ENCODE results near the gene PTPRN. TPM values are rescaled to one million over a fixed set of nuclear protein-coding genes. Genes with fewer than 3 reads are reported as not detected.

The PTPRN gene
- total RNA-seq, 2 experiments from 2014 or later: not detected

DNA sequence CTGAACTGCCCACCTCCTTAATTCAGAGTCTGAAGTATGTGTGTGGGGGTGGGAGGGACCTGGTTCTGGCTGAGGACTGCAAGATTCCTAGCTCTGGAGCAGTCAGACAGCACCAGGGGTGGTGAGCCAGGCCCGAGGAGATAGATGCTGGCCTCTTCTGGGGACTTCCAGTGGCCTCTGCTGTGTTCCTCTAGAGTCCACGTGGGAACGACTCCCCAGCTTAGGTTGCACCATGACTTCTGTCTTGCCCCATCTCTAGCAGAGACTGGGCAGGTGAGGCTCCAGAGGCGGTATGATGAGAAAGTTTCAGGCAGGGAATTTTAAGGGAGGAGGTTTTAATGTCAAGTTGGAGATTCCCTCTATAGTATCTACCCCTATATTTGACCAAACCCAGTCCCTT, 45.4 kb upstream of the PTPRN start:
- ChIA-PET POLR2A (no interaction called here), CTCF (no interaction called here)
- Histone ChIP-seq H3K27me3 (ENCODE audit: control insufficient read depth in 1 of 2, insufficient read depth in 2 of 2, low read length in 2 of 2) (peaks cover 29 to 48% of the 10 kb centered on the region in 2 experiments), H3K9me3 (ENCODE audit: control insufficient read depth in 1 of 2, insufficient read depth in 1 of 2, low read length in 2 of 2) (peaks cover 0 to 8% of the 10 kb centered on the region in 2 experiments), H3K4me3 (ENCODE audit: low read length) (no peak overlapping the region), H3K36me3 (ENCODE audit: insufficient read depth, low read length) (no peaks in the 10 kb centered on the region), H3K4me1 (ENCODE audit: insufficient read depth, low read length) (peaks cover 14% of the 10 kb centered on the region), H3K27ac (ENCODE audit: low read depth in 1 of 2, low read length in 2 of 2) (no peak overlapping the region)
- TF ChIP-seq, protein P1, sequence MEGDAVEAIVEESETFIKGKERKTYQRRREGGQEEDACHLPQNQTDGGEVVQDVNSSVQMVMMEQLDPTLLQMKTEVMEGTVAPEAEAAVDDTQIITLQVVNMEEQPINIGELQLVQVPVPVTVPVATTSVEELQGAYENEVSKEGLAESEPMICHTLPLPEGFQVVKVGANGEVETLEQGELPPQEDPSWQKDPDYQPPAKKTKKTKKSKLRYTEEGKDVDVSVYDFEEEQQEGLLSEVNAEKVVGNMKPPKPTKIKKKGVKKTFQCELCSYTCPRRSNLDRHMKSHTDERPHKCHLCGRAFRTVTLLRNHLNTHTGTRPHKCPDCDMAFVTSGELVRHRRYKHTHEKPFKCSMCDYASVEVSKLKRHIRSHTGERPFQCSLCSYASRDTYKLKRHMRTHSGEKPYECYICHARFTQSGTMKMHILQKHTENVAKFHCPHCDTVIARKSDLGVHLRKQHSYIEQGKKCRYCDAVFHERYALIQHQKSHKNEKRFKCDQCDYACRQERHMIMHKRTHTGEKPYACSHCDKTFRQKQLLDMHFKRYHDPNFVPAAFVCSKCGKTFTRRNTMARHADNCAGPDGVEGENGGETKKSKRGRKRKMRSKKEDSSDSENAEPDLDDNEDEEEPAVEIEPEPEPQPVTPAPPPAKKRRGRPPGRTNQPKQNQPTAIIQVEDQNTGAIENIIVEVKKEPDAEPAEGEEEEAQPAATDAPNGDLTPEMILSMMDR (IDR thresholded peaks at IDR 0.05): no peak
- DNase-seq (no peak), ATAC-seq (ENCODE audit: poor library complexity) (no peak)
- no peaks in the 10 kb centered on the region for H3K9me3 Mint-ChIP-seq
- intact Hi-C loops (cut with DNase I, micrococcal nuclease): loop anchor here in 1 of 2 experiments (10.0 kb wide), 1 partner anchor 300 kb away; no protein-coding TSS in a partner anchor
- H3K27ac Mint-ChIP-seq: no peak overlapping the region
- peaks cover 82% of the 10 kb centered on the region for H3K27me3 Mint-ChIP-seq
- H3K4me3 Mint-ChIP-seq: no peak overlapping the region
- no peaks in the 10 kb centered on the region for H3K36me3 Mint-ChIP-seq (ENCODE audit: low read depth)
- no peaks in the 10 kb centered on the region for H3K4me1 Mint-ChIP-seq (ENCODE audit: low read depth)

DNA sequence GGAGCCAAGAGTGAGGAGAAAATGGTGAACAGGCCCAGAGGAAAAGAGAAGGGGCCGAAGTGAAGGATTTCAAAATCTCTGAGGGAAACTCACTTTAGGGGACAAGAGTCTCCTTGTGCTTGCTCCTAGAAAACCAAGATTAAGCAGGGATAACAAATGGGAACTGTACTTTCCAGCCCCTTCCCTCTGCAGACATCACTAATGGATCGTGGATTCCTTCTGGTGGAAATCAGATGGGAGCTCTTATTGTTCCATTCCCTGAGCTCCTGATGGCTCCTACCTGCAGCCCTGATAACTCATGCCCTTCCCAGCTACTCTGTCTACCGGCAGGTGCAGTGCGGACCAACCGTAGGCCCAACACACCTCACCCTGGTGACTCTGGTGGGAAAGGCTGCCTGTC, 43.9 kb upstream of the PTPRN start:
- Histone ChIP-seq H3K36me3 (ENCODE audit: insufficient read depth, low read length) (no peaks in the 10 kb centered on the region), H3K4me3 (ENCODE audit: low read length) (no peak overlapping the region), H3K27me3 (ENCODE audit: control insufficient read depth in 1 of 2, insufficient read depth in 2 of 2, low read length in 2 of 2) (peaks cover 18 to 33% of the 10 kb centered on the region in 2 experiments), H3K27ac (ENCODE audit: low read depth in 1 of 2, low read length in 2 of 2) (no peak overlapping the region), H3K9me3 (ENCODE audit: control insufficient read depth in 1 of 2, insufficient read depth in 1 of 2, low read length in 2 of 2) (peaks cover 0 to 3% of the 10 kb centered on the region in 2 experiments), H3K4me1 (ENCODE audit: insufficient read depth, low read length) (peaks cover 8% of the 10 kb centered on the region)
- Mint-ChIP-seq H3K4me1 (ENCODE audit: low read depth) (no peaks in the 10 kb centered on the region), H3K4me3 (no peak overlapping the region), H3K9me3 (no peaks in the 10 kb centered on the region), H3K36me3 (ENCODE audit: low read depth) (no peaks in the 10 kb centered on the region), H3K27ac (no peak overlapping the region), H3K27me3 (peaks cover 87% of the 10 kb centered on the region)
- intact Hi-C loops (cut with DNase I, micrococcal nuclease): loop anchor here (2.0 to 10.0 kb wide), 3 partner anchors 32 to 298 kb away; partner anchors contain the start of gene NHEJ1 (in 1 of the 2)
- DNase-seq (no peak), ATAC-seq (ENCODE audit: poor library complexity) (no peak)
- ChIA-PET CTCF (no interaction called here), POLR2A (no interaction called here)
- TF ChIP-seq, protein P1 (IDR thresholded peaks at IDR 0.05): no peak

DNA sequence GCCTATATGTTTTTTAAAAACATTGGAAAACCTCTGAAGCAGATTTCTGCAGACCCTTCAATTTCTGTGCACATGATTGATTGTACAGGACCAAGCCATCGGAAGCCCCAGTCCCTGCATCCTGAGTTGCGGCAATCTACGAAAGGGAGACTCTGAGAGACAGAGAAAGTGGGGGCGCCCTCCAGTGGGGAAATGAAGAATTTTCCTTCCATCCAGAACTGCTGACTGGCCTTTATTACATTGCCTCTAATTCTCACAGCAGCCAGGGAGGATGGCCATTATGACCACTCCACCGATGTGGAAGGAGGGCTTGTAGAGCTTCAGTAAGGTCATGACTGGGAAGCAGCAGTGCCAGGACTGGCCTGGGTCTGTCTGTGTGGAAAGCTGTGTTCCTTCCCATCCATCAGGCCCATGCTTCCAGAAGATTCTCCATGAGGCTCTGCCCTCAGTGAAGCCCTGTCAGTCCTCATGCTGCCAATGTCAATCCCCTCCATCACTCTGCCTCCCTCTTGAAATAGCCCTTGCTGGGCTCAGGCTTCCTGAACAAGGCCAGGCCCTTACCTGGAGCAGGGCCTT, 43.3 kb upstream of the PTPRN start:
- intact Hi-C loops (cut with DNase I, micrococcal nuclease): loop anchor here (1.0 to 10.0 kb wide), 4 partner anchors 32 to 298 kb away; partner anchors contain the start of gene NHEJ1 (in 2 of the 2)
- H3K27me3 Mint-ChIP-seq: peaks cover 87% of the 10 kb centered on the region
- peaks cover 5% of the 10 kb centered on the region for H3K4me1 ChIP-seq (ENCODE audit: insufficient read depth, low read length)
- H3K36me3 ChIP-seq (ENCODE audit: insufficient read depth, low read length): no peaks in the 10 kb centered on the region
- no peaks in the 10 kb centered on the region for H3K9me3 ChIP-seq (ENCODE audit: control insufficient read depth in 1 of 2, insufficient read depth in 1 of 2, low read length in 2 of 2)
- no peak overlapping the region for H3K27ac ChIP-seq (ENCODE audit: low read depth in 1 of 2, low read length in 2 of 2)
- H3K4me3 ChIP-seq (ENCODE audit: low read length): no peak overlapping the region
- no peaks in the 10 kb centered on the region for H3K9me3 Mint-ChIP-seq
- CTCF ChIA-PET: no interaction called here
- H3K4me3 Mint-ChIP-seq: no peak overlapping the region
- POLR2A ChIA-PET: no interaction called here
- peaks cover 14 to 28% of the 10 kb centered on the region in 2 experiments for H3K27me3 ChIP-seq (ENCODE audit: control insufficient read depth in 1 of 2, insufficient read depth in 2 of 2, low read length in 2 of 2)
- no peak overlapping the region for H3K27ac Mint-ChIP-seq
- no peaks in the 10 kb centered on the region for H3K36me3 Mint-ChIP-seq (ENCODE audit: low read depth)
- TF ChIP-seq, protein P1 (IDR thresholded peaks at IDR 0.05): peak; percentile 75
- DNase-seq: peak; percentile 44 to 76 (median 60)
- ATAC-seq (ENCODE audit: poor library complexity): peak; percentile 76
- H3K4me1 Mint-ChIP-seq (ENCODE audit: low read depth): no peaks in the 10 kb centered on the region

All from CD4-positive, alpha-beta T cell (primary cell).